NCI-H526 treated with DMSO at 0.1 percent for 48 hours (cell line): ENCODE measurements around the gene TEKTIP1.

Experiments
- DNase-seq: peaks from one replicate; lab custom pipeline; 2025; lab: John Stamatoyannopoulos, UW

The TEKTIP1 gene

DNA sequence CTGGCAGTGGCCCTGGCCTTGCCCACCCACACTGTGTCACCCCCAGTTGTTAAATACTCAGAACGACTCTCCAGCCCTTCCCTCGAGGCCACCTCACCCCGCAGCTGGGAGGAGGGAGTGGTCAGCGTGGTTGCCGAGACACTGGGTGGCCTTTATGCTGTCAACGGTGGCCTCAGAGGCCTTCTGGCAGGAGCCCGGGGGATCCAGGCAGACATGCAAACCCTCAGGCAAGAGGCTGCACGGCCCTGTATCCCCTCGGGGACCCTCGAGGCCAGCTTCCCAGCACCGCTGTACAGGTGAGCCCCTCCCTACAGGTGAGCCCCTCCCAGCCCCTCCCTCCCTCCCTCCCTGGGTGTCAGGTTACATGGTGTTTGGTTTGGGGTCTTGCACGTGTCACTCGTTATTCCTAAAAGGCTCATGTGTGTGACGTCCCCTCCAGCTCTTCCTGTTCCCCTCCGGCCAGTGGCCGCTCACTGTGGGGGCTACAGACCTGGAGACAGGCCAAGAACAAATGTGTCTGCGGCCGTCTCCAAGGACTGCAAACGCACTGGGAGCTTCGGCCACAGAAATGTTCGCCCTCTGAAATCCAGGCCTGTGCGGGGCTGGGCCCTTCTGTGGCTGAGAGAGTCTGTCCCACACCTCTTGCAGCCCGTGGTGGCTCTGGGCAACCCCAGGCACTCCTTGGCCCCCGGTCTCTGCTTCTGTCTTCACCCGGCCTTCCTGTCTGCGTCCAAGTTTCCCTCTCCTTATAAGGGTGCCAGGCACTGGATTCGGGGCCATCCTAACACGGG lies at the start of gene TEKTIP1:
Gene TEKTIP1, plus strand, starts transcription at position 210 of the 791 bp plus-strand sequence. Its CDS starts 4 bp downstream, at position 214.
- DNase-seq: no peak

DNA sequence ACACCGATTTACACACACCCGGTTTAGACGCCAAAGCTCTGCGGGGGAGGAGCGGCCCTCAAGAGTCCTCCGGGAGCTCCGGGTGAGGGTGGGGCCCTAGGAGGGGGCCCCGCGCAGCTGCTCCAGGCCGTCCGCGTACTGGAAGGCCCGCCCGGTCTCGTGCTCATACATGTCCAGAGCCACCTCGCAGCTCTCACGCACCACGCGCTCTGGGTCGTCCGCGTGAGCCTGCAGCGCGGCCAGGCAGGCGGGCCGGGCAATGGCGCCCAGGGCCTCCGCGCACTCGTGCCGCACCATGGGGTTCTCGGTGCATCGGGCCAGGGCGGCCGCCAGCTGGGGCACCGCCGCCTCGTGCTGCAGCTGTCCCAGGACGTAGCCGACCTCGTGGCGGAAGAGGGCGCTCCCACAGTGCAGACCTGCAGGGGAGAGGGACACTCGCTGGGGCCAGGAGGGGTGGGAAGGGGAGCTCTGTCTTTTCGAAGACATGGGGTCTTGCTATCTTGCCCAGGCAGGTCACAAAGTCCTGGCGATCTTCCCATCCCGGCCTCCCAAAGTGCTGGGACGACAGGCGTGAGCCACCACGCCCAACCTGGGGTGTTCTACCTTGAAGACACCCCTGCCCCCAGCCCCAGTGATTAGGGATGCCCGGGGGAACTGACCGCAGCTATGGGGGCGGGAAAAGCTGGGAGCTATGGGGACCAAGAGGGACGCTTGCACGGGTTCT lies 47.4 kb upstream of the TEKTIP1 start:
- DNase-seq: no peak

DNA sequence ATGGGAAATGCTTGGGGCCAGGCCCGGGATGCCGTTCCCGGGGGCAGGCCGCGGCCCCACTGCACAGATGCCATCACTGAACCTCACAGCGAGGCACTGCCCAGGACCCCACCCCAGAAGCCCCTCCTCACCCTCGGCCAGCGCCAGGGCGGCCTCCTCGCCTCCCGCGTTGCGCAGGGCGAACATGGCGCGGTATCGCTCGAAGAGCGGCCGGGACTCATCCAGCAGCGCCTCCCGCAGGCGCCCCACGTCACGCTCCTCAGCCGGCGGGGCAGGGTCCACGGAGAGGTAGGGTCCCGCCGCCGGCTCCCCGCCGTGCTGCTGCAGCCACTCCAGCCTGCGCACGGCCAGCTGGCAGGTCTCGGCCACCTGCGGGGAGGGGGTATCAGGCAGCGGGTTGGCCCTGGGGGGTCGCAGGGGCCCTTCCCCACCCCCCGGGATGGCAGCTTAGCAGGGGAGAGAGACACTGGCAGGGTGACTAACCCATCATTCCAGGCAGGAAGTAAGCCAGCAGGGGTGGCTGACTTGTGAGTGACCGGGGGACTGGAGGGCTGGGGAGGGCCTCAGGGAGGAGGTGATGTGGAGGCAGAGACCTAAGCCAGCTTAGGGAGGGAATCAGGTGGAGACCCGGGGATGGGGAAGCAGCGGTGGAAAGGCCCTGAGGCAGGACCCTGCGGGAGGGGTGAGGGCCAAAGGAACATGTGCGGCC lies 46.7 kb upstream of the TEKTIP1 start:
- no peak for DNase-seq

GRCh38 chr19:3492919-3493318 lies 46.1 kb upstream of the TEKTIP1 start:
- DNase-seq: no peak

DNA sequence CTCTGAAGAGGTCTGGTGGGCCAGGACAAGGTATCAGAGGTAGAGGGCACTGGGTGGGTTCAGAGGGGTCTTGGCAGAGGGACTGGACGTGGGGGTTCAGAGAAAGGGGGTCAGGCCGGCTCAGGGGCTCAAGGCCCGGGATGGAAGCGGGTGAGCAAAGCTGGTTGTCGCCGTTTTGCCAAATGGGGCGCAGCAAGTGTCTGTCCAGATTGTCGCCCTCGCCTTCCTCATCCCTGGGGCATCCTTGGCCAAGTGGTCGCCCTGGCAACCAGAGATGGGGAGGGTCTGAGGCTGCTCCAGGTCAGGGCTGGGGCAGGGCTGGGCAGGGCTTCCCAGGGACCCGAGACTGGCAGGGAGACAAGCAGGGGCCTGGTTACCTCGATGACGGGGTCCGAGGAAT lies 45.3 kb upstream of the TEKTIP1 start:
- DNase-seq: no peak

GRCh38 chr19:3494051-3494450 lies 44.9 kb upstream of the TEKTIP1 start:
- no peak for DNase-seq

DNA sequence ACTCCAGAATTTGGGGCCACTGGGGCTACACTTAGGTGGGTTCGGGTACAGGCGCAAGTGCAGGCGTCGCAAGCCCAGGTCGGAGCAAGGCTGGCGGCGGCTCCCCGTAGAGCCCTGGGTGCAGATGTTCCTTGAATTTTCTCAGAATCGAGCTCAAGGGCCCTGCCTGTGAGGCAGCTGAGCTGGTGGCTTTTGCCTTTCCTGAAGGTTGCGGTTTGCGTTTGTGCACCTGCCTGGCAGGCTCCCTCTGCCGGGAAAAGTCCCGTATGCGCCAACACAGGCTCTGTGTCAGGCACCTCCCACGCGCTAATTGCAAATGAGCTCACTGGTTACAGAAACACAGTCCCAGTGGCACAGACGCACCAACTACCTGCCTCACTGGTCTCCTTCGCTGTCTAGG lies 44.4 kb upstream of the TEKTIP1 start:
- DNase-seq: no peak

GRCh38 chr19:3496392-3497273 lies 42.3 kb upstream of the TEKTIP1 start:
- no peak for DNase-seq

- no peak for DNase-seq
Measured at GRCh38 chr19:3497757-3498520, 41.0 kb upstream of the TEKTIP1 start.

- DNase-seq: no peak
Measured at GRCh38 chr19:3499738-3500428, 39.1 kb upstream of the TEKTIP1 start.

GRCh38 chr19:3500429-3501101 lies 38.4 kb upstream of the TEKTIP1 start, which contains the start of gene DOHH:
DOHH (minus strand) TSS chr19:3500674; CDS start chr19:3496814, 3,860 bp downstream.
- peak; percentile 89 for DNase-seq

DNA sequence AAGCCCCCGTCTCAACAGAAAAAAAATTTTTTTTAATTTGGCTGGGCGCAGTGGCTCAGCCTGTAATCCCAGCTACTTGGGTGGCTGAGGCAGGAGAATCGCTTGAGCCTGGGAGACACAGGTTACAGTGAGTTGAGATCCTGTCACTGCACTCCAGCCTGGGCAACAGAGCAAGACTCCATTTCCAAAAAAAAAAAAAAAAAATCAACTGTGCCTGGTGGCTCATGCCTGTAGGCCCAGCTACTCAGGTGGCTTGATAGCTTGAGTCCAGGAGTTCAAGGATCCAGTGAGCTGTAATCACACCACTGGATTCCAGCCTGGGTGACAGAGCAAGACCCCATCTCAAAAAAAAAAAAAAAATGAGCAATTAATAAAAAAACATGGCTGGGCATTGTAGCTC lies 37.2 kb upstream of the TEKTIP1 start:
- DNase-seq: no peak

DNA sequence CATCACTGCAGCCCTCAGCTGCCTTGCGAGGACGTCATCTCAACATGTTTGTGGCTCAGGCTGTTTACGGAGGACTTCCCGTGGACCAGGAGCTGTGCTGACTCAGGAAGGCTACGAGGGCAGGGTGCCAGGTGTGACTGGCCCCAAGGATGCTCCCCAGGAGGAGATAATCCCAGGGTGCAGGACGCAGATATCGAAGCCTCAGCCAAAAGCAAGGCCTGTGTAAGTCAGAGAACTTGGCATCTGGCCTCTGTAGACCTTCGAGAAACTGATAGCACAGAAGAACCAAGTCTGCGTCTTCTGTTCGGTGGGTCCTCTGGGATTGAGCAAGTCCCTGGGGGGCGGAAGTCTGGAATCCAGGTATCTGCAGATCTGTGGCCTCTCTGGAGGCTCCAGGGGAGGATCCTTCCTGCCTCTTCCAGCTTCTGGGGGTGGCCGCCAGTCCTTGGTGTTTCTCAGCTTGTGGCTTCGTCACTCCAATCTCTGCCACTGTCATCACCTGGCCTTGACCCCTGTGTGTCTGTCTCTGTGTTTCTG lies 35.9 kb upstream of the TEKTIP1 start:
- no peak for DNase-seq

DNA sequence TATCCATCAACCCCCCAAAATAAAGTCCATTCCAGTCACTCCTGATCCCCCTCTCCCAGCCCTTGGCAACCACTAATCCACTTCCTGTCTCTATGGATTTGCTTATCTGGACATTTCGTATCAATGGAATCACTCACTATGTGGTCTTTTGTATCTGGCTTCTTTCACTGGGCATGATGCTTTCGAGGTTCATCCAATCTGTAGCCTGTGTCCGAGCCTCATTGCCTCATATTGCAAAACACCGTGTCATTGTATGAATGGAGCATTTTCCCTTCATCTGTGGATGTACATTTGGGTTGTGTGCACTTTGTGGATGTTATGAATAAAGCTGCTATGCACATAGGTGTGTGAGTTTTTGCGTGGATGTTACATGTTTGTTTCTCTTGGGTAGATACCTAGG lies 34.2 kb upstream of the TEKTIP1 start:
- DNase-seq: no peak

DNA sequence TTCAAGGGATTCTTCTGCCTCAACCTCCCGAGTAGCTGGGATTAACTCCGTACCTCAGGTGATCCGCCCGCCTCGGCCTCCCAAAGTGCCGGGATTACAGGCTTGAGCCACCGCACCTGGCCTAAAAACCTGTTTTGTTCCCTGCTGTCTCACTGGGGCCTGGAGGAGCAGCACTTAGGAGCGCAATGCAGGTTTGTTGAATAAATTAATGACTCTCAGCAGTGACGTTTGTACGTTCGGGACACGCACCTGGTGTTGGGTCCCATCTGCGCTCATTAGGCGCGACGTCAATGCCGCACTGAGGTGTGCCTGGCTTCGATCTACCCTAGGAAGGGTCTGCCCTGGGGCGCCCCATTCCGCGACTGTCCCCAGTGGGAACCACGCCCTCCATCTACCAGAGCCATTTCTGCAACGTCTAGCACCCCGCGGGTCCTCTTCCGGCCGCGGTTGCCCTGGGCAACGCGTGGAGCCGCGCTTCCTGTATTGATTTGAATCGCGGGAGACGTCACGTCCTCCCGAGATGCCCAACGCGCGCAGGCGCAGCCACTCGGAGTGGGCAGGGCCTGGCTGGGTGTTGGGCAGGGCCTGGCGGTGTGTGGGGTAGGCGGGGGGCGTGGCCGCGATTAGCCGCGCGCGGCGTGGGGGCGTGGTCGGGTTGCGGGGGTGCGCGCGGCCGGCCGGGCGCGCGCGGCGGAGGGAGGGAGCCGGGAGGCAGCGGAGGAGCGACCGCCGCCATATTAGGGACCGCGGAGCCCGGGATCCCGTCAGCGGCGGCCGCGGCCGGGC lies 33.2 kb upstream of the TEKTIP1 start, which contains the start of gene FZR1:
Gene FZR1, plus strand, starts transcription at position 714 of the 786 bp plus-strand sequence. CDS start 16,679 bp downstream, outside the sequence.
- DNase-seq: peak; percentile 84

GRCh38 chr19:3506384-3507340 lies 32.3 kb upstream of the TEKTIP1 start:
- DNase-seq: no peak
